GM18502 (cell line): ENCODE data around the gene RHOH.
A peak's percentile ranks its signal among the peaks of the same experiment; 100 is the strongest.

Experiments
- ATAC-seq: cut with Tn5 transposase; IDR thresholded peaks from one replicate; pipeline ENCODE4 v1.9.1; 2021; ENCODE audit warnings: mild to moderate bottlenecking; ENCODE audit not compliant: unreplicated experiment, poor library complexity

The RHOH gene

DNA sequence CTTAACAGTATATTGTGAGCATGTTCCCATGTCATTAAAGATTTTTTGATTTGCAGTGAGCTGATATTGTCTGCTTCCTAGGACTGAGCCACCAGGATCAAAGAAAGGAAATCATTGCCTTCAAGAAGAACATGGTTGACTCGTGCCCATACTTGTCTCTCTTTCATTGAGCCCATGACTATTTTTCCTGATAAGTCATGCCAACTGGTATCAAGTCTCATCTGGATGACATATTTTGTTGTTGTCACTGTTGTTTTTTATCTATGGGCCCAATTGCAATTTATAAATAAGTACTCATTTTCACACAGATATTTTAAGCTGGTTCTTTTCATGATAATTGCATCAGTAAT is 10.2 kb upstream of the RHOH start:
- ATAC-seq: no peak

GRCh38 chr4:40187386-40187906 is 9.4 kb upstream of the RHOH start:
- no peak for ATAC-seq

- ATAC-seq: no peak
These were observed 6.8 kb upstream of the RHOH start for GRCh38 chr4:40190019-40190418.

GRCh38 chr4:40190465-40190864 is 6.4 kb upstream of the RHOH start:
- ATAC-seq: no peak

GRCh38 chr4:40190880-40191815 is 5.7 kb upstream of the RHOH start:
- ATAC-seq: no peak

GRCh38 chr4:40192114-40193015 is 4.5 kb upstream of the RHOH start:
- peak; percentile 45 for ATAC-seq

- ATAC-seq: peak; percentile 40
These were observed 3.7 kb upstream of the RHOH start for GRCh38 chr4:40193016-40193571.

DNA sequence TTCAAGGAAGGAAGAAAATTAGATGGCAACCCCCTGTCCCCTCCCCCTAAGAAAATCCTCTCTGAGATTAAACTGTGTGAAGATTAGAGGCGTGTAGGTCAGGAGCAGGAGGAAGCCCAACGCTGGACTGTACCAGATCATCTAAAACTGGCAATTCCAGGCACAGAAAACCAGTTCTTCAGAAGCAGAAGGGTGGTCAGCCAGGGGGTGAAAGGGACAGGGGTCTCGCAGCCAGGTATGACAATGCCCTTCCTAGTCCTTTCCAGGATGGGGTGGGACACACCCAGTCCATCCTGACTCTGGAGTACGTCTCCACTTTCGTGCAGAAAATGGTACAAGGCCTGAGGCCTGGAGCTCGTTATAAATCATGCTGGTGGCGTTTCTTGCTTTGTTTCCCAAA is 3.3 kb upstream of the RHOH start:
- no peak for ATAC-seq

DNA sequence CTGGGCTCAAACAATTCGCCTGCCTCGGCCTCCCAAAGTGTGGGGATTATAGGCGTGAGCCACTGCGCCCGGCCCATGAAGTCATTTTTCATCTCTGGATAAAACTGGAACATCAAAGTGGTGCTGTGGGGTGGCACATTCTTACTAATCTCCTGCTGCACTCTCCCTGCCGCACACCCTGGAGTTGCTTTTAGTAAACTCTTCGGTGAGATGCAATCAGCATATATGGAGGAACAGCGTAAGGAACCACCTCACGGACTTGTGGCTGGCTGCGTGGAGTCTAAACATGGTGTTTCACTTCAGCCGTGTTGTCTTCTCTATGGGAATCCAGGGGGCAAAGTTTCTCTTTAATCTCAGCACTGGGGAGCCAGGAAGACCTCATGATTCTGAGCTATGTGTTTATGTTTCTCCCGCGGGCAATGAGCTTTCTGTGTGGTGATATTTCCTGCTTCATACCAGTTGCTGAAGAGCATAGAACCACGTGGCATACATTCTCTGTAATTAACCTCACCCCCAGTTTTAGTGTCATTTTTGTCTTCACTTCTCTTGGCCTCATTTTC is 2.1 kb upstream of the RHOH start:
- no peak for ATAC-seq

- ATAC-seq: no peak
These were observed 1.4 kb upstream of the RHOH start for GRCh38 chr4:40195182-40196177.

DNA sequence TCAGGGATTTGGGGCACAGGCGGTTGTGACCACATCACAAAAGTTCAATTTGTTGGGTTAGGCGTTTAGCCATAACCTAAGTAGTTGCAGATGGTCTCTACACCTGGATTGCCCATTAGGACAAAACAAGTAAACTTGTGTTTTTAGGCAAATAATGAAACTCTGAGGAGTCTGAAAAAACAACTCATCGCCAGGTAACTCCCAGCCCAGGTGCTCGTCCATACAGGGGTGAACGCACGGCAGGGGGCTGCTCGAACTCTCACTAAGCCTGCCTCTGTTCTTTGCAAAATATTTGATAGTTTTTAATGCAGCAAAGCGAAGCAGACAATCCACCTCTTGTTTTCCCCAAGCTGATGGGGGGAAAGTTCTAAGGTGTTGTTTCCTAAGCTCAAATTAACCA is 559 bp upstream of the RHOH start:
- ATAC-seq: no peak

DNA sequence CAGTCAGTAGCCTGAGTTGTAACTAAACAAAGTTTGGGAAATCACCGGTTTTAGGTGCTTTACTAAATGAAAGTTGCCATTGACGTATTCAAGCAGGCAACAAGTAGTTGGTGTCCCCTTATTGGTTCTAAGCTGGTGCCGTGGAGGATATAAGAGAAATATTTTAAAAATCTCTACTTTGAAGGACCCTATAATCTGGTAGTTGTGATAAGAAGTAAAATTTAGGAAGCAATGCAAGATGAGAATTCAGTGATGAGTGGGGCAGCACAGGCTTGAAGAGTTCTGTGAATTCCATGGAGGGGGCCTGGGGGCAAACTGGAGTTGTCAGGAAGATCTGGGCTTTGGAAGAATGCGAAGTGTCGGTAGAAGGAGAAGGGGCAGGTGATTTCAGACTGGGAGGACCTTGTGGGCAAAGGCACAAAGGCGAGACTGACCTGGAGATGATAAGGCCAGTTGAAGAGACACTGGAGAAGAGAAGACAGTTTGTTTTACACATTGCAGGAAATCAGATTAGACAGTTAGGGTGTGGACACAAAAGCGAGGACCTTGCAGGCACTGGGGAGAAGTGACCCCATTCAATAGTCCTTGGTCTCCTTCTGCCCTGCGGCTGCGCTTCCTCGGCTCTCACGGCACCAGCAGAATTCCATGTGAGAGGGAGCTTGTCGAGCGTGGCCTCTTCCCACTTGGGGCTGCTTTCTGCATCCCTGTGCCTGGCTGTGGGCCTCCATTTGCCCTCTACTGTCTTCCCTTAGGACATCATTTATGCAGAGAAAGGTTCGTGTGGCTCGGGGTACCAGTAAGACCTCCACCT is 1.3 kb downstream of the RHOH start:
- no peak for ATAC-seq

GRCh38 chr4:40199179-40199670 is 2.4 kb downstream of the RHOH start:
- ATAC-seq: no peak

DNA sequence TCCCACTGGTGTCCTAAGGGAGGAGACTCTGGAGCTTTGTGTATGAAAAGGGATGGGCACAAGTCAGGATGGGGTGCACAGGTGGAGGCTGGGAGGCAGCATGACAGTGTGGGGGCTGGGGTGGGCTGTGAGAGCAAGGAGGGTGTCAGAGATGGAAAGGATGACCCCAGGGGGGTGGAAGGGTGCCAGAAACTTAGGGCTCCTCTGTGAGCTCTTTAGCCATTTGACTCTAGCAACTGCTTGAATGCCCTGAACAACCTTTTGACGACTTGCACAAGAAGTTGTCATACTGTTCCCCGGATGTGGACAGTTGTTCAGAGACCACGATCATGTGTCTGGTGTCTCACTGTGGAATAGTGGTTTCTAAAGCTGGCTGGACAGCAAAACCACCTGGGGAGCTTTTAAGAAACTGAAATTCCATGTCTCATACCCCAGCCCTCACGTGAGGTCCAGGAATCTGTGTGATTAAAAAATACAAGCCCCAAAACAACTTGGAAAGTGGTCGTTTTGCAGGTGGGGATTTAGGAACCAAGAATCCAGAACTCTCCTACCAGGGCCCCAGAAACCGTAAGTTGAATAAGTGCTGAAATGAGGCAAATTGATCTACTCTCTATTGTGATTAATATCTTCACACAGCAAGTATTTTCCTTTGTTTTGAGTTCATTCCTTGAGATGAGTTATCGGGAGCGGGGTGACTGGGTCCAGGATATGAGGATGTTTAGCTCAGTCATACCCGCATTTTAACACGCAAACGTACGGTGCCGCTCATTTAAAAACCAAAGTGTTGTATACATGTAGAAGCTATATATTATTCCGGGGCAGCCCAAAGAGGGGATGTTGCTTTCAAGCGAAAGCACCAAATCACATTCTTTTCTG is 3.4 kb downstream of the RHOH start:
- peak; percentile 55 for ATAC-seq

- no peak for ATAC-seq
These were observed 4.3 kb downstream of the RHOH start for GRCh38 chr4:40200875-40201801.

DNA sequence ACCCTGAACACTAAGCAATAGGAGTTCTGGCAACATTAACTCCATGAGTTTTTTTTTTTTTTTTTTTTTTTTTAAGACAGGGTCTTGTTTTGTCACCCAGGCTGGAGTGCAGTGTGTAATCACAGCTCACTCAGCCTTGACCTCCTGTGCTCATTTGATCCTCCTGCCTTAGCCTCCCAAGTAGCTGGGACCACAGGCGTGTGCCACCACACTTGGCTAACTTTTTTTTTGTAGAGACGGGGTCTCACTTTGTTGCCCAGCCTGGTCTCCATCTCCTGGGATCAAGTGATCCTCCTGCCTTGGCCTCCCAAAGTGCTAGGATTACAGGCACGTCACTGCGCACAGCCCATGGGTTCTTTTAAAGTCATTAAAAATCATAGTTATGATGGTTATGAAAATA is 5.1 kb downstream of the RHOH start:
- ATAC-seq: no peak
